Limb (tissue), 2 donors: ENCODE measurements around the gene RBFA.
"Not testable (repeated sequence)": the region's sequence is repeated elsewhere in the genome, so short reads cannot be mapped to it uniquely, and the experiment has no call there.

Experiments used
- DNase-seq, 2 donors: peaks; one replicate each; pipeline ENCODE4 v3.0.0-alpha.2; 2016; ENCODE audit errors: extremely low spot score in 2 of 2

Gene RBFA, protein sequence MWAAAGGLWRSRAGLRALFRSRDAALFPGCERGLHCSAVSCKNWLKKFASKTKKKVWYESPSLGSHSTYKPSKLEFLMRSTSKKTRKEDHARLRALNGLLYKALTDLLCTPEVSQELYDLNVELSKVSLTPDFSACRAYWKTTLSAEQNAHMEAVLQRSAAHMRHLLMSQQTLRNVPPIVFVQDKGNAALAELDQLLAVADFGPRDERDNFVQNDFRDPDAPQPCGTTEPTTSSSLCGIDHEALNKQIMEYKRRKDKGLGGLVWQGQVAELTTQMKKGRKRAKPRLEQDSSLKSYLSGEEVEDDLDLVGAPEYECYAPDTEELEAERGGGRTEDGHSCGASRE

DNA sequence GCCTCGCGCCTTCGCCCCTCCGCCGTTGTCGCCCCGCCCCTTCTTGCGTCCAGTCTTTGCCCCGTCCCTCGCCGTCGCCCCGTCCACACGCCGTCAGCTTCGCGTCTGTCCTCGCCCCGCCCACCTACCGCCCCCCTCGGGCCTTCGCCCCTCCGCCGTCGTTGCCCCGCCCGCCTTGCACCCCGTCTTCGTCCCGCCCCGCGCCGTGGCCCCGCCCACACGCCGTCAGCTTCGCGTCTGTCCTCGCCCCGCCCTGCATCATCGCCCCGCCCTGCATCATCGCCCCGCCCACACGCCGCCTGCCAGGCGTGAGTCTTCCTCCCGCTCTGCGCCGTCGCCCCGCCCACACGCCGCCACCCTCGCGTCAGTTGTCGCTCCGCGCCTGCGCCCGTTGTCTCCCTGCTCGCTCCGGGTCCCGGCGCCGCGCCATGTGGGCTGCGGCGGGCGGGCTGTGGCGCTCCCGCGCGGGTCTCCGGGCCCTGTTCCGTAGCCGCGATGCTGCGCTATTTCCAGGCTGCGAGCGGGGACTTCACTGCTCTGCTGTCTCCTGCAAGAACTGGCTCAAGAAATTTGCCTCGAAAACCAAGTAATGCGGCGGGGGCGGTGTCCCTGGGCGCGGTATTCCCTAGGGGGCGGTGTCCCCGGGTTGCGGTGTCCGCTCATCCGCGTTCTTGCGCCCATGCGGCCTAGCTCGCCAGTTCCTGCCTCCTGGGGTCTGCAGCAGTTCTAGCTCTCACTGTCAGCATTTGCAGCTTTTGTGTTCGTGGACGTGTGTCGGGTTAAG lies at the start of gene RBFA:
Gene RBFA, plus strand, starts transcription at position 367 of the 784 bp plus-strand sequence. Its CDS starts 62 bp downstream, at position 429.
- DNase-seq: peak; percentile 99 to 100

DNA sequence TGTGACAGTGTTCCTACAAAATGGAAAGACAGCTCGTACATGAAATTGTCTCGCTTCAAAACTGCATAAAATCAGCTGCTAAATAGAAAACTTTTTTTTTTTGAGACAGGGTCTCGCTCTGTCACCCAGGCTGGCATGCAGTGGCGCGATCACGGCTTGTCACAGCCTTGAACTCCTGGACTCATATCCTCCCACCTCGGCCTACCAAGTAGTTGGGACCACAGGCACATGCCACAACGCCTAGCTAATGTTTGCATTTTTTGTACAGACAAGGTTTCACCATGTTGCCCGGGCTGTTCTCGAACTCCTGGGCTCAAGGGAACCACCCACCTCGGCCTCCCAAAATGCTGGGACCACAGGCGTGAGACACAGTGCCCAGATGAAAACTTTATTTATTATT lies 49.1 kb upstream of the RBFA start:
- DNase-seq: no peak

DNA sequence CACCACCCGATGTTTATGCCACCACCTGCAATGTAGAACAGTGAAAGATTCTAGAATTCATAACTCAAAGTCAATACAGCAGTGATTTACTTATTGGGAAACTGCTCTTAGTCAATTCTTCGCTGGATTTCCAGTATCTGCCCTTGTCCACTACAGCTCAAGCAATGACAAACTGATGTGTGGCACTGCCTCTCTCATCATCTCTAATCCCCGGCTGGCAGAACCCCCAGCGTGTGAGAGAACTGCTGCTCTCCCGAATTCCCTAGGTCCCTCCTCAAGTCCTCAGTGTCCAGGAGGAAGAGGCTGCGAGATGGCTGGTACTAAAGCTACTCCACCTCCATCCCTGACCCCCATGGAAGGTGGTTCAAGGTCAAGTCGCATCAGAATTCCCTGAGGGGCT lies 47.5 kb upstream of the RBFA start:
- no peak for DNase-seq

DNA sequence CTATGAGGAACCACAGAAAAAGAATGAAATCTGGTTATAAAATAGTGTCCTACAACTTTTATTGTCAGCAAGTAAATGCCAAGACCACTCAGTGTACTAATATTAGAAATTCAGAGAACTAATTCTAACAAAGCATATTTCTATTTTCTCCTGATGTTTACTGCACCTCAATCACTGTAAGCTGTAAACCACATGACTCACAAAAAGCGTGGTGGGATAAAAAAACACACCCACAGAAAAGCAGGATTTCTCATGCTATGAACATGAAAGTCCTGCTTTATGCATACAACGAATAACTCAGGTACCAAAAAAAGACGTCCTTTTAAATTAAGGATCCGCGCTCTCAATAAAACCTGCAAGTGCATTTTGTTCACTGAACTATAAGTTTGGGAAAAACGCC lies 46.7 kb upstream of the RBFA start:
- DNase-seq: no peak

DNA sequence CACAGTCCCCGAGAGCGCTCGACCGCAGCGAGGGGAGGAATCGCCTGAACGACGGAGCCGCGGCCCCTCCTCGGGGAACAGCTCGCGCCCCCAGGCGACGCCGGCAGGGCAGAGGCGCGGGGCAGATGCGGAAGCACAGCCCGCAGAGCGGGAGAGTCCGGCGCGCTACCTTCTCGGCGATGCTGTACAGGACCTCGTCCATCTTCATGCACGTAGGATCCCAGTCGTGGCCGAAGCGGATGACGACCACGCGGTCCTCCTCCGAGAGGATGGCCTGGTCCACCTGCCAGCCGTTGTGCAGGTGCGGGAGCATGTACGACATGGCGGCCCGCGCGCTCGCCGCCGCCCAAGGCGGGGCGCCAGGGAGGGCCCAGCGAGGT lies 46.2 kb upstream of the RBFA start:
- peak in 1 of 2 donors; percentile 35 for DNase-seq

DNA sequence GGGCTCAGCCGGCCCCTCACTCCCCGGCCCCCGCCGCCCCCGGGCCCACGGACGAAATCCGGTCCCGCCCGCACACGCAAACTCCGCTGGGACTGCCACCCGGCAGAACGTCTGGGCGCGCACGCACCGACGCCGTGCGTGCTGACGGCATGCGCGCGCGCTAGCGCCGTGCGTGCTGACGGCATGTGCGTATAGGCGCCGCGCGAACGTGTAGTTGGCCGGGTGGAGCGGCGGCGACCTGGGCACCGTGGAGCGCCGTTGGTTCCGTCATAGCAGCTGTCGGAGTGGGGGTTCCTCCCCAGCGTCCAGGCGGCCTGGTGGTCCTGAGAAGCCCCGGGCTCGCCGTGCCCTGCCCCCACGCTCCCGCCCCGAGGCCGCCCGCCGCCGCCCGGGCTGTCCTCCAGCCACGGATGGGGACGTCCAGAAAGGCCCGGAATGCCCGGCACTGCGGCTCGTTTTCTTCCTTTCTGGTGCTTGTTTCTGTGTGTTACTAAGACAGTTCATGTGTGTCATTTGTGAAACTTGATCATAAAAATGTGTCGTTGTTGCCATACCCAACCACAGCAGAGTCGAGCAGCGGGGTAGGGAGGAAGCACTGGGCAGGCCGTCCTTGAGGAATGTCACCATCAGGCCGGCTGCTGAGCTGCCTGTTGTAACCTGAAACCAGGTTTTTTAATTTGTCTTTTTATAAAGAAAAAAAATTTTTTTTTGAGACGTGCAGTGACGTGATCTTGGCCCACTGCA lies 45.6 kb upstream of the RBFA start, which contains the start of gene TXNL4A:
Gene TXNL4A, minus strand, starts transcription at position 113 of the 744 bp plus-strand sequence. CDS start 171 bp downstream, outside the sequence.
- DNase-seq: peak; percentile 92 to 94

DNA sequence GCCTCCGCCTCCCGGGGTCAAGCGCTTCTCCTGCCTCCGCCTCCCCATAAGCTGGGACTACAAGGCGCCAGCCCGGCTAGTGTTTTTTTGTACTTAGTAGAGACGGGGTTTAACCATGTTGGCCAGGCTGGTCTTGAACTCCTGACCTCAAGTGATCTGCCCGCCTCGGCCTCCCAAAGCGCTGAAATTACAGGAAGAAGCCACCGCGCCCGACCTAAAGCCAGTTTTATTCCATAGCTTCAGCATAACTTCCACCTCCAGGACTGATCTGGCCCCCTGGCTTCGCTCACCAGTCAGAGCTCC lies 45.1 kb upstream of the RBFA start:
- no peak for DNase-seq

DNA sequence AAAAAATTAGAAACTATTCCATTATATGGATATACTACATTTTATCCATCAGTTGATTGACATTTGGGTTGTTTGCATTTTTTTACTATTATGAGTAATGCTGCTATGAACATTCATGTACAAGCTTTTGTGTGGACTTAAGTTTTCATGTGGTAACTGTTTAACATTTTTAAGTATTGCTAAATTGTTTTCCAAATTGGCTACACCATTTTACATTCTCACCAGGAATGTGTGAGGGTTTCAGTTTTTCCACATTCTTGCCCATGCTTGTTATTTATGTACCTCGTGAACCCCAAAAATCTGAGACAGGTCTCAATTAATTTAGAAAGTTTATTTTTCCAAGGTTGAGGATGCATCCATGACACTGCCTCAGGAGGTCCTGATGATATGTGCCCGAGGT lies 42.7 kb upstream of the RBFA start:
- no peak for DNase-seq

DNA sequence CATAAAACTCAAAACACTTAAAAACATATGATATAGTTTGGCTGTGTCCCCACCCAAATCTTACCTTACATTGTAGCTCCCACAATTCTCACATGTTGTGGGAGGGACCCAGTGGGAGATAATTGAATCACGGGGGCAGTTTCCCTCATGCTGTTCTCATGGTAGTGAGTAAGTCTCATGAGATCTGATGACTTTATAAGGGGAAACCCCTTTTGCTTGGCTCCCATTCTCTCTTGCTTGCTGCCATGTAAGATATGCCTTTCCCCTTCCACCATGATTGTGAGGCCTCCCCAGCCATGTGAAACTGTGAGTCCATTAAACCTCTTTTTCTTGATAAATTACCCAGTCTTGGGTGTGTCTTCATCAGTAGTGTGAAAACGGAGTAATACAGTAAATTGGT lies 34.5 kb upstream of the RBFA start:
- not testable (repeated sequence) for DNase-seq

DNA sequence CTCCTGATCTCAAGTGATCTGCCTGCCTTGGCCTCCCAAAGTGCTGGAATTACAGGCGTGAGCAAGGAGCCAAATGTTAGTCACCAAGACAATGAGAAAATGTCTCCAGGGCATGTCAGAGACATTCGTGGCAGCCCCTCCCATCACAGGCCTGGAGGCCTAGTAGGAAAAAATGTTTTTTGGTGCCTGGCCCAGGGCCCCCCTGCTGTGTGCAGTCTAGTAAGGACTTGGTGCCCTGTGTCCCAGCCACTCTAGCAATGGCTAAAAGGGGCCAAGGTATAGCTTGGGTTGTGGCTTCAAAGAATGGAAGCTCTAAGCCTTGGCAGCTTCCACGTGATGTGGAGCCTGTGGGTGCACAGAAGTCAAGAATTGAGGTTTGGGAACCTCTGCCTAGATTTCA lies 33.4 kb upstream of the RBFA start:
- no peak for DNase-seq

DNA sequence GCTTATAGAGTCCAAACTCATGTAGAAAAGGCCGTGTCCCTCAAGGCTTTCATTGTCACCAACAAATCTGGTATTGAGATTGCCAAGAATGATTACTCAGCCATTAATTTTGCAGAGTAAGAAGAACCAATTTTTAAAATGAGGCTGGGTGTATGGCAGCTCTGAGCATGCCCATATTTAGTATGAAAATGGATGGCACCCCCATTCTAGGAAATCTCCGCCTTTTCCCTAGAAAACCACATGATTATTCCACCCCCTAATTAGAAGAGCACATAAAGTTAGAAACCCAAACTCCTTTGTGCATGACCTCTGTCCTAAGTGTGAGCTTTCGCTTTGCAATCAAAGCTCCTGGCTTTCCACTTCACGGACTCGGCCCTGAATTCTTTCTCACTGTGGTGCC lies 31.8 kb upstream of the RBFA start:
- DNase-seq: no peak

DNA sequence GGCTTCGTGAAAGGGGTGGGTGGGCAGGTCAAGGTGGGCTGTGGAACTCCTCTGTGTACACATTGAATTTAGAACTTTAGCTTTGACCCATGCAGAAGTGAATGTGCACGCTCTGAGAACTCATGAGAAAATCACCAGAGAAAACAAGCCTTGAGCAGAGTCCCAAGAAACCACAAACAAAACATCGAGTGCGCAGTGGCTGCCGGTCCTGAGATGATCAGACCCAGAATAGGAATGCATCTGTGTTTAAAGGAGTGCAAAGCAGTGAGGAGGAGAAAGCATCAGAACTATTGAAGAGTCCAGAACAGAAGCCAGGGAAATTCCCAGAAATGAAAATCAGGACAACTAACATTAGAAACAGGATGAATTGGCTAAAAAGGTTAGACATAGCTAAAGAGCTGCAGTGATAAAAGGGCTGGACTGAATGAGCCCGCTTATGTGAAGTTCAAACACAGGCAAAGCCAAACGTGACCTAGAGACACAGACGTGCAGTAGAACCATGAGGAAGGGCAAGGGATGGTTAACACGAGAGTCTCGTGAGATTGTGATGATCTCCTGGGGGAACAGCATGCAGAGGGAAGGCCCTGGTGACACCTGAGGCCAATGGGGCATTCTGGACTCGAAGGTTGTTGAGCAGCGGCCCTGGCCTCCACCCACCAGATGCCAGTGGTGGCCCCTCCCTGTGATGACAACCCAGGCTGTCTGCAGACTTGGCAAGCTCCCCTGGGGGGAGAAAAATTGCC lies 29.5 kb upstream of the RBFA start:
- no peak for DNase-seq

DNA sequence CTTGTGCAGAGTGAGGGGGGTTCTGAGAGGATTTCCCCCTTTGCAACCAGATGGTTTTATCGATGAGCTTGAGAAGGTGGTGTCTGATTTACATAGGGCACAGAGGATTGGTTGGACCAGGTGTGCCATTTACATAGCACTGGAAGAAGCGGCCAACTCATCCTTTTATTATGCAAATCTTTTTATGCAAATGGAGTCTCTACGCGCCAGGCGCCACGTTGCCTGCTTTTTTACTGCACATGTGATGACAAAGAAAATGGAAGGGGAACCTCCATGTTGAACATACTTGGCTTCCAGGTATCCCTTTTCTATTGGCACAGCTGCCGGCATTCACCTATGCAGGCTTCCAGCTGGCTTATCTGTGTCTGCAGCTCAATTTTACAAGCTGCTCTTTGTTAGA lies 27.5 kb upstream of the RBFA start:
- DNase-seq: no peak

DNA sequence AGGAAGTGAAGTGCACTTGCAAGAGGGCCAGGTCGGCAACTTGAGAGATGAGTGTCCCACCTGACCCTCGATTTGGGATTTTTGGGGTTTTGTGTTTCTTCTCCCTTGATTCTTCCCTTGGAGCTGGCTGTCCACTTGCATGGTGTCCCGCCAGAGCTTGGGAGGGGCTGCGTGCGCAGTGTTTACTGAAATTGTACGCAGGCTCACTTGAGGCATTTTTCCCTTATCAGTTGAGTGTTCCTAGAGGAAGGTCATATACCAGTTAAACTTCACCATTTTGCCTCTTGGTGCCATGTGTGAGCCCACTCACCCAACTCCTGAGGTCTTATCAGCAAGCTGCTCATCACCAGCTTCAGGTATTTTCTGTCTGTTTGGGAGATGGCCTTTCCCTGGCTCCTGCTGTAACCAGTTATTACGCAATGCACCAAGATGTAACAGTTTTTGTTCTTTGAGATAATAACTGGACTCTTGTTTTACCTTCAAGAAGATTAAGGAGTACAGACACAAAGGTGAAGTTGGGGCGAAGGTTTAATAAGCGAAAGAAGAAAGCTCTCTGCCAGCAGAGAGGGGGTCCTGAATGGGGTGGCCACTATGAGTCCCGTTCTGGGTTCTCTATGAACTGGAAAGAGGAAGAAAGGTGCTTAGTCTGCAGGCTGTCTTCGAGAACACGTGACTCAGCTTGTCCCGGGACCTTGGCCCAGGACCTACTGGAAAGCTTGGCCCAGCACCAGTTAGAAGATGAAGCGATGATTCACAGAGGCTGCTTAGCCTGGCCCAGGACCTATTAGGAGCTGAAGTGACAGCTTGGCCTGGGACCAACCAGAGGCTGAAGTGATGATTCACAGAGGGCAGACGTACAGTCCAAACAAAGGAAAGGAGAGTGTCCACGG lies 24.3 kb upstream of the RBFA start:
- DNase-seq: no peak

DNA sequence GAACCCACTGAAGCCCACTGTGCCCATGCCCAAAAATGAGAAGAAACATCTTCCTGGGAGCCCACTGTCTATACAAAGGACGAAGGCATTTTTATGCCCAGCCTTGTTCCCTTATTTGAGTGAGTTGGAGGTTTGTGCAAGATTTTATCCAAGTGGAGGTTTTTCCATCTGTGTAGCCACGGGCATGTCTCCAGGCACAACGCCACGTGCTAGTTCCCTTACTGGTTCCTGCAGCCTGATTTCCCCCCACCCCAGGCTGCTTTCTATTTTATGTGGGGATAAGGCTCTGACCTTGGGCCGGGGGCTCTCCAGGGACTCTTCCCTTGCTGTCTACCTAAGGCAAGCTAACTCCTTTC lies 23.7 kb upstream of the RBFA start:
- no peak for DNase-seq

DNA sequence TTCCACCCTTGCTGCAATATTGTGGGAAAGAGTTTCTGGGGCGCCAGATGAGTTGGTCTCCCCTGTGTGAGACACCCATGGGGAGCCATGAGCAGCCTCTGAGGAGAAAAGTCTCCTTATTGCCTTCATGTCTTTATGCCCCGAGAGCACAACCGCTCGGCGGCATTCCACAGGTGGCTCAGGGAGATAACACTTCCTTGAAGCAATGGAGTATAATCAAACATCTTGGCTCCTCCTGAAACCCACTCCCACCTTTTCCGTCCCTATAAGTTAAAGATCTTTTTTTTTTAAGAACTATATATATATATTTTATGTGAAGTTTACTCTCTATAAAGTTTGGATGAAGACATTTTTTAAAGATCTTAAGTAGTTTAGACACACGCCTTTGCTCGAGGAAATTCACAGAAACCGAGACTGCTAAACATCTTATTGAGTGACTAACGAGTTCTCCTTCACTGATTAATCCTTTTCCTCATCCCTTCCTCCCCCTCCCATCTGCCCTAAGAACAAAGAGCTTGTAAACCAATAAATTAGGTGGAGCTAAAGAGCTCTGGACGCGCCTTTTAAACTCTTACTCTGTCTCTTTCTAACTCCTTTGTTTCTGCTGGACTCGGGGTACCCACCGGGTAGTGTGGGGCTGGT lies 22.6 kb upstream of the RBFA start:
- DNase-seq: not testable (repeated sequence)

DNA sequence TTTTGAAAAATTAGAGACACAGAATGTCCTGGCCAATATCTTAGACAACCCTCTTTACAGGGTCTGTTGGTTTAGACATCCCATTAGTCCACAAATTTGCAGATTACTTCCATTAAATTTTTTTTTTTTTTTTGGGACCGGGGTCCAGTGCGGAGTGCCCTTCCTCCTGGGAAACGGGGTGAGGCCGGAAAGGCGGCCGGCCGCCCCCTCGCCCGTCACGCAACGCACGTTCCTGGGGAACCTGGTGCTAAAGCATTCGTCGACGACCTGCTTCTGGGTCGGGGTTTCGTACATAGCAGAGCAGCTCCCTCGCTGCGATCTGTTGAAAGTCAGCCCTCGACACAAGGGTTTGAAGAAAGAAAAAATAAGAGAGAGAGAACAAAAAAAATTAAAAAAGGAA lies 21.5 kb upstream of the RBFA start:
- no peak for DNase-seq

DNA sequence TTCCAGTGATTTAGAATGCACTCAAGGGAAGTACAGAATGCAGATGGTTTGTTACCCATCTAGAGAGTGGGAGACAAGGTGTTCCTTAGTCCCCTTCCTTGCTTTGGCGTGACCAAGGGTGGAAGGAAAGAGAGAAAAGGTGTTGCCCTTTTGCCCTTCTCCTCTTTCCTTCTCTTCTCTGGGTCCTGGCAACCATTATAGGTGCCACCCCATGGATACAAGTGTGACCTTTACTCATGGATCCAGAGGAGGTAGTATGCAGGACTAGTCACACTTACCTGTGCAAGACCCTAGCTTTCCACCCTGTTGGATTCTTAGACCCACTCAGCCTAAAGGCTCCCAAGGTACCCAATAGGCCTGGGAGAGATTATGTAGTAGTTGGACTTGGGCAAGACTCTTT lies 11.6 kb upstream of the RBFA start:
- no peak for DNase-seq

DNA sequence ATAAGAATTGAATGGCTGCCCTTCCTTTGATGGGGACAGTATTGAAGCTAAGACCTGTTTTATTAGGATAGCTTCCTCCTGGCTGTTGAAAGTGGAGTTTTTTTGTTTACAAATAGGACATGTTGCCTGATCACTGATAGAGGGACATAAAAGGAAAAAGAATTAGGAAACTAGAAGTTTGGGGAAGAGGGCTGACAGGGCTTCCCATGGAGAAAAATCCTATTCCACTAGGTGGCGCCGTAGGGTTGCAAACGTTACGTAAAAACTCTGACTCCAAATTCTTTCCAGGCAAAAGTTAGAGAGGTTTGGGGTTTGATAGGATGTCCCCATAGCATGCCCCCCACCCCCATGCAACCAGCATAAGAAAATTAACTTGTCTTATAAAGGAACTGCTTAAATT lies 11.1 kb upstream of the RBFA start:
- no peak for DNase-seq

DNA sequence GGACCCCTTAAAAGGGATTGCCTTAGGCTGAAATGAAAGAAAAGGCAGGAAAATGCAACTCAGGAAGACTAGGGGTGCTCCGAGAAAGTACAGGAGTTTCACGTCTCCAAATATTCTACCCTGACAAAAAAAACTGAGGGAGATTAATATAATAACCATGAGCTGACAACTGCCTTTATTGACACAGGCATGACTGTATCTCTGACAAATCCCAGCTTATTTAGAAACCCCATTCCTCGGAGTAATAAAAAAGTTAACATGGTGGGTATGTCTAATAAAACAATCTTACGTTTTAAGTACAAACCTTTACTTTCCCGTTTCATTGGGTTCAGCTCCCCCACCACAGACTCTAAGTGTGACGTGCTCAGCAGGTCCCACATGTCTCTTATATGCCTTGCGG lies 7.9 kb upstream of the RBFA start:
- no peak for DNase-seq
